PC-9 (cell line): ENCODE data around the gene TTC39B. TPM values are rescaled to one million over a fixed set of nuclear protein-coding genes. Genes with fewer than 3 reads are reported as not detected.

Experiments used
- BruUV-seq: library from RNA; stranded (reverse); fragments of 400-500 nt; replicated peaks from 2 replicates; lab custom pipeline; 2021; lab: Mats Ljungman, UMichigan
- CTCF ChIA-PET: fragments of 300-600 bp; sonication (Branson Sonifier 250); formaldehyde crosslinking; loops from one replicate; lab custom pipeline; 2022; ENCODE audit warnings: antibody characterized with exemption; lab: Charles Lee
- POLR2A ChIA-PET: fragments of 300-600 bp; sonication (Branson Sonifier 250); formaldehyde crosslinking; loops from one replicate; lab custom pipeline; 2022; ENCODE audit warnings: antibody characterized with exemption; ENCODE audit not compliant: unreplicated experiment; lab: Charles Lee
- DNase-seq, 2 experiments: peaks; one replicate each; pipeline versions ENCODE4 v3.0.0 to v3.0.0-alpha.2; 2015 to 2022; ENCODE audit warnings: mixed read lengths in 1 of 2
- H2AFZ ChIP-seq: fragments of 200-600 bp; sonication (generic); 2 replicates; pipeline ENCODE4 v1.8.1; 2017; ENCODE audit warnings: antibody characterized with exemption
- H3F3A ChIP-seq: fragments of 200-600 bp; sonication (generic); 2 replicates; pipeline ENCODE4 v1.8.1; 2017; ENCODE audit warnings: antibody characterized with exemption, mild to moderate bottlenecking, low read depth; ENCODE audit not compliant: insufficient read depth
- H3K27ac ChIP-seq: fragments of 200-600 bp; sonication (generic); 2 replicates; pipeline ENCODE4 v1.6.1; 2016; ENCODE audit warnings: mixed run types
- H3K27me3 ChIP-seq: fragments of 200-600 bp; sonication (generic); 2 replicates; pipeline ENCODE4 v1.6.1; 2016; ENCODE audit warnings: low read depth, mixed run types; ENCODE audit not compliant: insufficient read depth
- H3K36me3 ChIP-seq: fragments of 200-600 bp; sonication (generic); 2 replicates; pipeline ENCODE4 v1.6.1; 2016; ENCODE audit warnings: low read depth, mixed run types
- H3K4me1 ChIP-seq: fragments of 200-600 bp; sonication (generic); replicated peaks from 2 replicates; pipeline ENCODE4 v1.6.1; 2016; ENCODE audit warnings: mixed run types; ENCODE audit not compliant: insufficient read depth
- H3K4me2 ChIP-seq: fragments of 200-600 bp; sonication (generic); 2 replicates; pipeline ENCODE4 v1.6.1; 2017; ENCODE audit warnings: mixed run types
- H3K4me3 ChIP-seq: fragments of 200-600 bp; sonication (generic); 2 replicates; pipeline ENCODE4 v1.6.1; 2016; ENCODE audit warnings: mixed run types
- H3K79me2 ChIP-seq: fragments of 200-600 bp; sonication (generic); 2 replicates; pipeline ENCODE4 v1.6.1; 2017; ENCODE audit warnings: low read depth, mixed run types
- H3K9me2 ChIP-seq: fragments of 200-600 bp; sonication (generic); 2 replicates; pipeline ENCODE4 v1.8.1; 2017; ENCODE audit warnings: mild to moderate bottlenecking; ENCODE audit not compliant: insufficient read depth
- H3K9me3 ChIP-seq: fragments of 200-600 bp; sonication (generic); 2 replicates; pipeline ENCODE4 v1.8.1; 2016; ENCODE audit warnings: low read depth; ENCODE audit not compliant: insufficient read depth
- H4K20me1 ChIP-seq: fragments of 200-600 bp; sonication (generic); 2 replicates; pipeline ENCODE4 v1.8.1; 2017; ENCODE audit not compliant: insufficient read depth
- CTCF ChIP-seq: fragments of 200-600 bp; sonication (generic); conservative IDR thresholded peaks from 2 replicates; pipeline ENCODE4 v1.6.1; 2017; ENCODE audit warnings: mixed run types, antibody characterized with exemption, mild to moderate bottlenecking, moderate library complexity
- EZH2 ChIP-seq: fragments of 200-600 bp; sonication (generic); IDR thresholded peaks from 2 replicates; pipeline ENCODE4 v1.8.0; 2017; ENCODE audit warnings: antibody characterized with exemption, low read depth
- intact Hi-C: fragments of 100-400 bp; cut with micrococcal nuclease; formaldehyde crosslinking; loops from one replicate; pipeline ENCODE4 v1.10.0; 2022; ENCODE audit not compliant: unreplicated experiment
- total RNA-seq: library from RNA; stranded (reverse); gene quantifications from 2 replicates; pipeline ENCODE4 v1.2.3, GENCODE V29; 2021

The TTC39B gene
- total RNA-seq, 1 experiment from 2014 or later, result 8.8 TPM

- no peaks in the 10 kb centered on the region for H3K9me3 ChIP-seq
- intact Hi-C loops, result no loop called here
- ChIA-PET CTCF (interaction anchor here (0.6 kb wide), 1 partner anchor 57 kb away, joined by 3 read pairs; no protein-coding TSS in a partner anchor), POLR2A (no interaction called here)
- H3K27ac ChIP-seq, result no peak overlapping the region
- H2AFZ ChIP-seq, result no peak overlapping the region
- H3F3A ChIP-seq, result no peaks in the 10 kb centered on the region
- BruUV-seq, result no TSS peak
- no peak for DNase-seq
- H3K4me2 ChIP-seq, result no peak overlapping the region
- TF ChIP-seq EZH2, result no peak
- no peak for TF ChIP-seq CTCF
- no peak overlapping the region for H3K4me3 ChIP-seq
- H3K79me2 ChIP-seq, result no peaks in the 10 kb centered on the region
- H4K20me1 ChIP-seq, result no peaks in the 10 kb centered on the region
- H3K36me3 ChIP-seq, result no peaks in the 10 kb centered on the region
- no peaks in the 10 kb centered on the region for H3K9me2 ChIP-seq
- peaks cover 8% of the 10 kb centered on the region; the same call in 1 of the 2 replicates for H3K4me1 ChIP-seq
- no peaks in the 10 kb centered on the region for H3K27me3 ChIP-seq
Measured at GRCh38 chr9:15248081-15248480, 58.9 kb downstream of the TTC39B start.

GRCh38 chr9:15246708-15247107 is 60.3 kb downstream of the TTC39B start:
- H3K4me2 ChIP-seq, result no peak overlapping the region
- no TSS peak for BruUV-seq

GRCh38 chr9:15246243-15246642 is 60.8 kb downstream of the TTC39B start:
- no peak overlapping the region for H2AFZ ChIP-seq
- no peak overlapping the region for H3K27ac ChIP-seq
- ChIA-PET CTCF (interaction anchor here (0.6 kb wide), 1 partner anchor 1973 kb away, joined by 3 read pairs; no protein-coding TSS in a partner anchor), POLR2A (no interaction called here)
- no peaks in the 10 kb centered on the region for H3K9me3 ChIP-seq
- H3K9me2 ChIP-seq, result no peaks in the 10 kb centered on the region
- H3K4me1 ChIP-seq, result peaks cover 8% of the 10 kb centered on the region; the same call in 1 of the 2 replicates
- no peak overlapping the region for H3K4me3 ChIP-seq
- no peak for DNase-seq
- no peaks in the 10 kb centered on the region for H3K79me2 ChIP-seq
- no TSS peak for BruUV-seq
- H3K36me3 ChIP-seq, result no peaks in the 10 kb centered on the region
- no peak overlapping the region for H3K4me2 ChIP-seq
- no peaks in the 10 kb centered on the region for H3F3A ChIP-seq
- H3K27me3 ChIP-seq, result no peaks in the 10 kb centered on the region
- H4K20me1 ChIP-seq, result no peaks in the 10 kb centered on the region
- TF ChIP-seq EZH2 (no peak), CTCF (no peak)
- intact Hi-C loops, result no loop called here

More at GRCh38 chr9:15246708-15247107, 60.3 kb downstream of the TTC39B start:
- no peak overlapping the region for H3K4me3 ChIP-seq
- H3K27me3 ChIP-seq, result no peaks in the 10 kb centered on the region
- peaks cover 8% of the 10 kb centered on the region; the same call in 1 of the 2 replicates for H3K4me1 ChIP-seq
- intact Hi-C loops, result no loop called here
- TF ChIP-seq CTCF (no peak), EZH2 (no peak)
- POLR2A ChIA-PET, result interaction anchor here (0.7 kb wide), 1 partner anchor 150 kb away, joined by 3 read pairs; no protein-coding TSS in a partner anchor
- no peaks in the 10 kb centered on the region for H3K9me3 ChIP-seq
- H3K27ac ChIP-seq, result no peak overlapping the region
- DNase-seq, result peak; percentile 3 to 35
- no peaks in the 10 kb centered on the region for H3K36me3 ChIP-seq
- H3K9me2 ChIP-seq, result no peaks in the 10 kb centered on the region
- CTCF ChIA-PET, result interaction anchor here (0.6 kb wide), 1 partner anchor 1972 kb away, joined by 3 read pairs; no protein-coding TSS in a partner anchor
- H4K20me1 ChIP-seq, result no peaks in the 10 kb centered on the region
- no peaks in the 10 kb centered on the region for H3K79me2 ChIP-seq
- H2AFZ ChIP-seq, result no peak overlapping the region
- H3F3A ChIP-seq, result no peaks in the 10 kb centered on the region
